ENCODE data around the gene LRFN2.

LRFN2 gene

DNA sequence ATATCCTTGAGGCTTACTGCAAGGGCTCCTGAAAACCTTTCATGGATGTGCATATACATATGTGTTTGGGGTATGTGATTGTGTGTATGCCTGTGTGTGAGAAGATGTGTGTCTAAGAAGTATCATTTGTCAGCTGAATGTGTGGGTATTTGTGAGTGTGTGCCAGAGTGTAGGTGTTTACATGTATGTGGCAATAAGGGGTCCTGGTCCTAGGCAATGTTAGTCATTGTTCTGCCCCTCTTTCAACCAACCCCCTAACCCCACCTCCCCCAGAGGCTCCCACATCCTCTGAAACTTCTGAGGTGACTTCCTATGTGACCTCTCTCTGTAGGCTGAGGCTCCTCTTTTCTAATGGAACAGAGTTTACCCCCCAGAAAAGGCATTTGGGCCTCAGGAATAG is 186.4 kb downstream of the LRFN2 start:
- no peak for DNase-seq (ENCODE audit: low read depth in 2 of 2)

DNA sequence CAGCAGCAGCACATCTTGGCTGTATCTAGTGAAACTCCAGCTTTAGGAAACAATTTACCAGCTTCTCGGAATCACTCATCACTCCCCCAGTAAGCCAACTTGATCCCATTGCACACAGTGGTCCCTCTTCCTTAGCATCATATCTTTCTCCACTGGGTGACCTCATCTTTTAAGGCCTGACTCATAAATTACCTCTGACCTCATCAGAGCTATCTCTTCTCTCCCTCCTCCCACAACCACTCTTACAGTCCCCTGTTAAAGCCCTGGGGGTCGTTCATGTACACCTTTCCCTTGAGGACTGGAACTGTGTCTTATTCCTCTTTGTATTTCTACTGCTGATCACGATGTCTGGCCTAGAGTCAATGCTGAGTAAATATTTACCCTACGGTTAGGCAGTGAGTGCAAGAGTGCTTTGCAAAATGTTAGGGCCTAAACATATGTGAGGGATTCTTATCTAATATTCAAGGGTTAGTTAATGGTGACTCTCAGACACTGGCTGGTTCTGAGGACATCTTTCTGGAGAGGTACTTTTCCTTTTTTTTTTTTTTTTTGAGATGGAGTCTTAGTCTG is 187.2 kb downstream of the LRFN2 start:
- no peak for DNase-seq (ENCODE audit: low read depth in 2 of 2)

DNA sequence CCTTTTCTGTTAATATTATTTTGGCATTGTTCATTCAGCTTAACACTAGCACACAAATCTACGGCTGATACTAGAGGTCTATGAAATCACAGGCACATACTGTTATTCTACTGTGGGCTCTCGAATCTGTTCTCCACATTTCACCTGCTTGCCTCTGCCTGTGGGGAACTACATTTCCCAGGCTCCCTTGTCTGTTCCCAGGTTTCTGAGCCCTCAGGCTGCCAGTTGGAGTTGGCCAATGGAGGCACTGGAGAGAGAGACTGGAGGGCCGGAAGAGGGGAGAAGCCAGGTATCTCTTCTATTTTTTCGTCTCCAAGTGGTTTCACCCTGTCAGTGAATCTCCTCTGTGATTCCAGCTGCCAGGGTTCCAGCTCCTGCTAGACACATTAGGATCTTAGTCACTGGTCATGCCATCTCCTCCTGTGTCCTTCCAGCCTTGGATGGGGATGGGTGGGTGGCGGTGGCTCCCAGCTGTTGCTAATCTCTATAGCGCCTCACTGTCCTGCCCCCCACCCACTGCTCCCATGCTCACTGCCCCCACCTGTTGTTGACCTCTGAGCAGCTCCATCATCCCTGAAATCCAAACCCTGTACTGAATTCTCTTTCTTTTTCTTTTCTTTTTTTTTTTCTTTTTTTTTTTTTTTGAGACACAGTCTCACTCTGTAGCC is 188.2 kb downstream of the LRFN2 start:
- DNase-seq (ENCODE audit: low read depth in 2 of 2): no peak

DNA sequence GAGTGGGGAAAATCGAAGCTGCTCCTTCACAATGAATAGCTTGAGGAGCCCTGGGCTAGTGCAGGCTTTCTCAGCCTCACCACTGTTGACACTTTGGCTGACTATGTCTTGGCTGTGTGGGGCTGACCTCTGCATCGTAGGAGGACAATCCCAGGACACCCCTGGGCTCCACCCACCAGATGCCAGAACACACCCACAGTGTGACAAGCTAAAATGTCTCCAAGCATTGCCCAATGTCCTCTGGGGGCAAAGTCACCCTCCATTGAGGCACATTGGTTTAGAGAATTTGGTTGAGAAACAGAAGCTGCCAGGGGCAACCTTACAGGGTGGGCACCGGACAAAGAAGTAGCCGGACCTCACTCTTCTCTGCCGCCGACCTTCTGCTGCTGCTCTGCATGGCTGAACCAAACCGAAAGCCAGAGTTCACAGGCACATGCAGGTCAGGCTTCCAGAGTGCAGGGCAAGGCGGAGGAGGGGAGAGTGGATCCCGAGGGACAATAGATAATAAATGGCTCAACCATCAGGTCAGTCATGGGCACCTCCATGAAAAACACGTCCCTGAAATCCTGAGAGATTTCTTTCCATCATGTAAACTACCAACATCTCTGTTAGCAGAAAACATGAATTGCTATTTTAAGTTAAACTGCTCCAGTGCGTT is 189.0 kb downstream of the LRFN2 start:
- DNase-seq (ENCODE audit: low read depth in 2 of 2): no peak

DNA sequence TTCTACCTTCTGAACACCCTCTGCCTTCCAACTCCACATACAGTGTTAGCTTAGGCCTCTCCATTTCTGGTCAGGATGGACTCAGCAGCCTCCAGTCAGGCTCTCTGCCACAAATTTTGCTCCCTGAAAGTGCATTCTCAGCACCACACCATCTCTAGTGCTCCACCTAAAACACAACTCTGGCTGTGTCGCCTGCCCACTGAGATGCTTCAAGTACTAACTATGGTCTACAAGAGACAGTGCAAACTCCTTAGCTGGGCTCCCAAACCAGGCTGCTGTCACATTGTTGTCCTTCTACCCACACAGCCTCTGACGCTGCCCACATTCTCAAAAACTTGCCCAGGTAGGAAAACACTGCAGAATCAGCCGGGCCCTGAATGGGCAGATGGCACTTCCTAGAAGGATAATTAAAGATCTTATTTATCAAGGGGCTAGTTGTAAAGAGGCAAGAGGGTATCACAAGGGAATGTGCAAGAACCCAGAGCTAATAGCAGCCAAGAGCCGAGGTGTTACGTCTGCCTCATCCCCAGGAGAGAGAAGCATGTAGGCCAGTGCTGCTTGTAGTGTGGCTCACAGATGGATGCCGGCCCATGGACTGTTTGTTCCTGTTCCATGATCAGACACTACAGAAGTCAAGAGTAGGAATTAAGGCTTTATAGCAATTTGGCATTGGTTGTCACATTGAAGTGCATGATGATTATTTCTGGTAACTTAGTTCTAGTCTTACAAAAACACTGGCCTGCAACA is 189.7 kb downstream of the LRFN2 start:
- no peak for DNase-seq (ENCODE audit: low read depth in 2 of 2)

DNA sequence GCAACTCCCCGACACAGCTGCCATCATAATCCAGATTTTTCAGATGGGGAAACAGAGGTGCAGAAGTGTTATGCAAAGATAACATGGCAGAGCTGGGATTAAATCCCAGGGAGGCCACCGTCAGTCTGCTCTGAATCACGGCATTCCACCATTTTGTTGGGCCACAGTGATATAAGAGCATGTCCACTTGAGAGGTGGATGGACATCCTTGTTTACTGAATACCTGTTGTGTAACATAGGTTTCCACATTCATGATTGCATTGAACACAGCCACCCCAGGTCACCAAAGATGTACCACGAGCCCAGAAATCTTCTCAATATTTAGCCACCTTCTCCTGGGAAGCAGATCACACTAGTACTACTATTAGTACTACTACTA is 191.5 kb downstream of the LRFN2 start:
- DNase-seq (ENCODE audit: low read depth in 2 of 2): no peak

DNA sequence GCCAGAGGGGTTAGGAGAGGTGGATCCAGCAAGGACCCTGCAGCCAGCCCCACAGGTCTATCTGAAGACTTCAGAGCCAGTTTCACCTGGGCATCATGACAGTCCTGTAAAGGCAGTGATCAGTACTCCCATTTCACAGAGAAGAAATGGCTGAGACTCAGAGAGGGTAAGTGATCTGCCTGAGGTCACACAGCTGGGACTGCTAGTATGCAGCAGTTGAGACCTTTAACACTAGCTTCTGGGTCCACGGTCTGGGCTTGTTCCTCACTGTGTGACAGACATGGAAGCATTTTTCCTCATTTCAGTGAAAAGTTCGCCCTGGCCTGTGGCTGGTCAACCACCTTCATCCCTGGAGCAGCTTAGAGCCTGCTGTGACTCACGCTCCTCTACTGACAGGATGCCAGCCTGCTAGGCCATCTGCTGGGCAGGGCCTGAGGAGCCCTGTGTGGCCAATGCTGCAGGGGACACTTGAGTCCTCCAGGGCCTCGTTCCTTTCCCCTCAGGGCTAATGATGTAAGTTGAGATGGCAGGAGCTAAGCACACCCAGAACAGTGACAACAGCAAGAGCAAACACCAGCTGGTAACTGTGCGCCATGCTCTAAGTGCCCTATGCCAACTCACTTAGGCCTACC is 192.0 kb downstream of the LRFN2 start:
- DNase-seq (ENCODE audit: low read depth in 2 of 2): no peak

DNA sequence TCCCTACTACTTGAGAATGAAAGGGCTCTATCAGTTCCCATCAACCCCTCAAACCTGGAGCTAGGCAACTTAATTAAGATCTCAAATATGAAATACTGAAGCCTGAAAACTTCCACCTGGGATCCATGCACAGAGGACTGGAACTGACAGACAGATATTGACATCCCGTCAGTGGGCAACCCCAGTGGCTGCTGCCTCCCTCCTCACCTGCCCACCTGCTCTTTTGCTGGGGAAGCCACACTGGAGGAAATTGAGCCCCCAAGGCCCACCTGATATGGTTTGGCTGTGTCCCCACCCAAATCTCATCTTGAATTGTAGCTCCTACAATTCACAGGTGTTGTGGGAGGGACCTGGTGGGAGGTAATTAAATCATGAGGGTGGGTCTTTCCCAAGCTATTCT is 192.8 kb downstream of the LRFN2 start:
- DNase-seq (ENCODE audit: low read depth in 2 of 2): no peak

DNA sequence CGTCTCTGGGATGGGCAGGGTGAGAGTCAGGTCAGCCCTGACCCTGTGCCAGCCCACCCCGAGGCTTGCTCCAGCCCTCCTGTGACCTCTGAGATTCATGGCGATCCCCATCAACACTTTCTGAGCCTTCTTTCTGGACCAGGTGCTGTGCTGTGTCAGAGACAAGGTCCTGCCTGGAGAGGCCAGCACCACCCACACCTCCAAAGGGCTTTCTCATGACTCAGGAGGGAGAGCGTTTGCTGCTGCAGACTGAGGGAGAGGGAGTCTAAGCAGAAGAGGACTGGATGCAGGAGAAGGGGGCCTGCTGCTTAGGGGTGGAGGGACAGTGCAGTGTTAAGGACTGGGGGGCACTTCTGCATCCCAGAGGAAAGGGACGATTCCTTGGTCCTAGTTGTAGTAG is 193.5 kb downstream of the LRFN2 start:
- no peak for DNase-seq (ENCODE audit: low read depth in 2 of 2)

DNA sequence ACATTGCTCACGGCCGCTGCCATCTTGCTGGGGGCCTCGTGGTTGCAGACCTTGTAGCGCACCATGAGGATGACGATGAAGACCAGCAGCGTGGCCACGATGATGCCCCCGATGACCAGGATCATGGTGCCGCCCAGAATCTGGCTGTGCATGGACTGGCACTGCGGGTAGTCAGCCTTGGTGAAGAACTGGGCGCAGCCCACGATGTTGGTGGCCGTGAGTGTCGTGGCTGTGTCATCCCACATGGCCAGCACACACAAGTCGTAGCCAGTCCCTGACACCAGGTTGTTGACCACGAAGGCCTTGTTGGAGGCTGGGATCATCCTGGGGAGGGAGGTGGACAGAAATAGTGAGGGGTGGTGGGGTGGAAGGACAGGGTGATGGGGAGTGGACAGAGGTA is 194.6 kb downstream of the LRFN2 start:
- no peak for DNase-seq (ENCODE audit: low read depth in 2 of 2)

DNA sequence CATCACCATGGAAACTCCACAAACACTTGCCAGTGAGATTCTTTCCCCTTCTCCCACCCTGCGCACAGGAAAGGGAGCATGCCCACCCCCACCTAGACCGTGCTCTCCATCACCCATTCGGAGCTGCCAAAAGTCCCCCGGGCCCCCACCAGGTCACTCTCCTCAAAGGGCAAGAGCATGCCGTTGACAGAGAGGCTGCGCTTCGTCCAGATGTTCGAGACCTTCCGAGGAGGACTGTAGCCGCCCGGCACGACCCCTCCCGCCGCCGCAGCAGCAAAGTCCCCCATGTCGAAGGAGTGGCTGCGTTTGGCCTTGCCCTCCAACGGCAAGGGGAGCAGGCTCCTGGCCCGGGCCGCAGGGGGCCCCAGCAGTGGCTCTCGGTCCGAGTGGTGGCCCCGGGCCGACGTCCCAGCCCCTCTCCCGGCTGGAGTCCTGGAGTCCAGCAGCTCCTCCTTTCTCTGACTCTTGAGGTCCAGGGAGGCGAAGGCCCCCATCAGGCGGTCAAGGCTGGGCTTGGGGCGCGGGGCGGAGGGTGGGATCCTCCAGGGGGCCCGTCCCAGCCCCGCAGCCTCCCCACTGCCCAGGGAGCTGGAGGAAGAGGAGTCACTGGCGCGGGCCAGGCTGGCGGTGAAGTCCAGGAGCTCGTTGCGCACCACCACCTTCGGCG is 195.2 kb downstream of the LRFN2 start:
- no peak for DNase-seq (ENCODE audit: low read depth in 2 of 2)

DNA sequence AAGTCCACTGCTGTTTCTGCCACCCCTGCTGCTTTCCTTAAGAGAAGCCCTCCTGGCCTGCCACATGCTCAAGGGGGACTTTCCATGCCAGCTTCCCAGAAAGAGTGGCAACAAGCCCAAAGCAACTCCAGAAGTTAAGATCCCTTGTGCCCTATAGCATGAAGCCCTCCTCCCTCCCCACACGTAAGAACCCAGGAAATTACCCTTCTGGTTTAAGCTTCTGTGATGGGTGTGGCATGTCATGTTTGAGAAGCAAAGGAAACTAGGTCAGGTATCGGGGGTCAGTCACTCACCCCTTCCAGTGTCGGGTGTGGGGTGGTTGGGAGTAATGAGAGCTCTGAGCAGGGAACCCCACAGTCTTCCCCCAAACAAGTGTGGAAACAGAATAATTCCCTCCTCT is 196.1 kb downstream of the LRFN2 start:
- no peak for DNase-seq (ENCODE audit: low read depth in 2 of 2)

DNA sequence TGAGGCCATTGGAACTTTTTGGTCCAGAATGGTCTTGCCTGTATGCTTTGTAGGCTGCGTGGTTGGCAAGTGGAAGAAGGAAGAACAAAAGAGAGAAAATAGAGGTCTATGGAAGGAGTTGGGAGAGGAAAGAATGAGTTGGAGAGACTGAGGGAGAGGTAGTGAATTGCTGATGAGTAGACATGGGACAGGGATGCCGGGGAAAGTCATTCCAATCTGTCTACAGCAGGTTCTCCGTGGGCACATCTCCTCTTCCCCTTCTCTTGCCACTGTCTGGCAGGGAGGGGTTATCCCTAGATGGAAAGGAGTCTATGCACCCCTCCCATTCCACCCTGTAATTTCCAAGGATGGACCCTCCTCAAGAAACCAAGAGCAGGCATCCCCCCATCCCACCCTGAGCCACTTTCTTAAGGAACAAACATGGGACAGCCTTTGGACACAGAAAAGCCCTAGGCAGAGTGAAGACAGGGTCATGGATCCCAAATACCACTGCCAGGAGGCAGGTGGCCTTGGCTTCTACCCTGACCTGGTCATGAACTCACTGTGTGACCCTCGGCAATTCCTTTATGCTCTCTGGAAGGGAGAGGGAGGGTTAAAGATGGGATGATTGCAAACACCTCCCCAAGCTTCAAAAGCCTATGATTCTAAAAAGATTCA is 196.9 kb downstream of the LRFN2 start:
- no peak for DNase-seq (ENCODE audit: low read depth in 2 of 2)

DNA sequence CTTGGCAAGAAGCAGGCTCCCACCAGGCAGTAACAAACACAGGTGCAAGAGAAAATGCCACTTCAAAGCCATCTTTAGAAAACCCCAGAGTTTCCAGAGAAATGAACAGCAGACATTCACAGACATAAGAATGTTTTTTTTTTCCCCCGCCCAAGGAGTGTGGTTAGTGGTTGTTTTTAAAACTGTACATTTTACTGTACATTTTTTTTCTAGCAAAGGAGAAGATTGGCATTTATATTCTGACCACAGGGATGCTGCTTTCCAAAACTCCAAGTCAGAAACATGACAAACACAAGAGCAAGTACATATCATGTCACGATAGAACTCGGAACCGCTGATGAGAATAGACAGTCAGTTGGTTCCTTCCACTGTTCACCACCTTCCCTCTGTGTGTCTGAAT is 197.9 kb downstream of the LRFN2 start:
- DNase-seq (ENCODE audit: low read depth in 2 of 2): no peak

DNA sequence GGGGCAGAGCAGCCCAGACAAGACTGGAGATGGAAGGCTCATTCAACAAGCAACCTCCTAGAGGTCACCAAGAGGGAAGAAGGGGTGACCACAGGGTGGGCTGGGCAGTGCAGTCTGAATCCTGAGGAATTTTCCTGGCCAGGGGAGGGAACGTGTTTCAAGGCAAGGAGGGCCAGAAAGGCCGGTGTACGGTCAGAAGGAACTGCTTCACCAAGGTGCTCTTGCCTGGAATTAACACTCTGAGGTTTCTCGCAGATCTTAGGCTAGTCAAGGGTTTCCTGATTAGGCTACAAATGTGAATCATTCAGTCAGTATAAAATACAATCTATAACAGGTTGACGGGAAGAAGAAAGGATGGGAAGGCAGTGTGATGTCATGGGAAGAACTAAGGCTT is 199.3 kb downstream of the LRFN2 start:
- DNase-seq (ENCODE audit: low read depth in 2 of 2): no peak

DNA sequence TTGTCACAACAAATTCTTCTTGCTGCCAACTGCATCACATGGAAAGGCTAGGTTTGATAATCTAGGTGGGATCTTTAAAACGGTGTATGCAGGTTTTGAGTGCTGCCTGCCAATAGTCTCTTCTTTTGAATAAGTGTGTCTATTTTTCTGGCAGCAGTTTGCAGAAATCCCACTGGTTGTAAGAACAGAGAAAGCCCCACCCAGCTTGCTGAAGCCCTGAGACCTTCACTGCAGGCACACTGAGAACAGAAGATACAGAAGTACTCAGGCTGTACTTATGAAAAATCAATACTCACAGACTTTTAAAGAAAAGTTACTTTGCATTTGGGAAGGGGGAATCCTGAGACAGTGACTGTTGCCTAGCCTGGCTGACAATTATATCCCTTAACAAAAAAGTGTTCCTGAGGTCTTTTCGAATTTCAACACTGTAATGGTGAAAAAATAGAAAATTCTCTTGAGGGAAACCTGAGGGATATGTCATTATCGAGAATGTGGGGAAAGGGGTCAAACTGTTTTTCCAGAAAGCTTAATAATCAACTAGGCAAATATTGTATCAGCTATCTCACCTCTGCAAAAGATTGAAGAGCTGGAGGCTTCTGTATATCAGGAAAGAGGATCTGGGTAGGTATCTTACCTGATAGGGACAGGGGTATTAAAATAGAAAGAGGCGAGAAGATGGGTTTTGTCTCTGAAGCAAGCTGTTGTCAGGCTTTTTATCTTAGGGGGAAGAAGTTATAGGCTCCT is 199.9 kb downstream of the LRFN2 start:
- no peak for DNase-seq (ENCODE audit: low read depth in 2 of 2)

DNA sequence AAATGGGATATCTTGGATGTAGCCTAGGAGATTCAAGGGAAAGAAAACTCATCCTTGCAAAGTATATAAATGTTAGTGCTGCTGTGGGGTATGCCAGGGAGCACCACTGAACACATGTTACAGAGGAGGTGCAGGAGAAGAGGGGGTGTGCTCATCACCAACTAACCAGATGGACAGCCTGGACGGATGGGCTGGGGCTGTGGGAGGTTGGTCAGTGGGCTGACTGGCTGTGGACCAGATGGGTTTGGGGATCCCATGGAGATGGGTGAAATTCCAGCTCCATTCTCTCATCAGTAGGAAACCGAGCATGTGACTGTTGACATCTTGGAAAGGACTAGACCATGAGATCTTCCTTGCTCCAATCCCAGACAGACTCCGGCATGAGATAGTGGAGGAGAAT is 201.0 kb downstream of the LRFN2 start:
- no peak for DNase-seq (ENCODE audit: low read depth in 2 of 2)

DNA sequence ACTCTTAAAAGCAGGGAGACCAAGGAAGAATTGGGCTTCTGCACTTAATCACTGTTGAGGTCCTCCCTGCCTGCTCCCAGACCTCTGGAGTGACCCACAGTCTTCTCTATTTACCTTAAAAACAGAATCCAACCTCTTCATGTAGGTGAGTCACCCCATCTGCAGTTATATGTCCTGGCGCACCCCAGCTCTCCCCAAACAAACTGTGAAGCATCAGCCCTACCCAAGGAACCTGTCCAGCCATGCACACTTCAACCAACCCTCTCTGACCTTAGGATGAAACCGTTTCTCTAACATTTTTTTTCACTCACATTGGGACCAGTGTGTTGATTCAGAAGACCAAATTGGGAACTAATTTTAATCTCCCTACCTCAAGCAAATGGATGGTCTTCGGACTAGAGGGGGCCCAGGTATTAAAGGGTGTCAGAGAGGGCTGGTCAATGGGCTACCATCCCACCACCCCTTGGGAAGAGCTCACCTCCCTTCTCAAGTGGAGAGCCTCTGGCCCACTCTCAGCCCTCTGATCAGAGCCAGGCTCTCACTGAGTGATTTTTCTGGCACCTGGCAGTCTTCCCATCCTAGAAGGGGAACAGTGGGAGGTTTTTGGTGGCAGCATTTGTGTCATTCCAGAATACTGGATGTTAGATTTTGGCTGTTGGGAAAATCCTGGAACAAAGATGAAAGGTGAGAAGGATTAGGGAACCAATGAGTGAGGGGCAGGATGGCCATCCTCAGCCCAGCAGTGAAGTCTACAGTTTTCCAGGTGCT is 203.6 kb downstream of the LRFN2 start:
- no peak for DNase-seq (ENCODE audit: low read depth in 2 of 2)

DNA sequence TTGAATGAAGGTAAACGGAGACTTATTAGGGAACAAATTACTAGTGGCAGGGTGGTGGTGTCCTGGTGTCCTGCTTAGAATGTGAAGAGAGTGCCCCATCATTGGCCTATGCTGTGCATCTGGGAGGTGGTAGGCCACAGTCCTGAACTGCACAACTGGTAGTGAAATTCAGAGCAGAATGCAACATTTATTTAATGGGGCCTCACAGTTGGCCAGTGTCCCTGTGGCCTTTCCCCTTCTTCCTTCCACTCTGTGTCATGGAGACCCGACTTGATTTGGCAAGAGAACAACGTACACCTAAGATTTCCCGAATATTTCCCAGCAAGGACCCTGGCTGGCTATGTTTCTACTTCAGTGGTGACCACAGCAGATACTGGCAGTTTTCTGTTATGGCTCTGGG is 206.9 kb downstream of the LRFN2 start:
- DNase-seq (ENCODE audit: low read depth in 2 of 2): no peak

DNA sequence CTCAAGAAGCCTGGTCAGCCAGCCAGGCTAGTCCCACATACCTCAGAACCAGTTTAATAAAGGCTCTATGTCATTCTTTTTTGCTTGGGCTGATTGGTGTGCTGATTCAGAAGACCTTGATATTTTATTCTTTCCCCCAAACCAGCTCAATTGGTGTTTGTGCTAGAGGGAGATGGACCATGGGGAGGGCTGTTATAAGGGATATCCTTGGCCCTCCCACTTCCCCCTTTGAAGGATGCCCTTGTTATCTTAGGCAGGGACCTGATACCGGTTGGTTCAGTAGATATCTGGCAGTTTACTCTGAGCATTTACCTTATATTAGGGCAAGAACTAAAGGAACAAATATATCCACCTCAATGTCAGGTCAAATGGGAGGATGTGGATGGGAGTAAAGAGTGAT is 207.4 kb downstream of the LRFN2 start:
- no peak for DNase-seq (ENCODE audit: low read depth in 2 of 2)
